ENCODE measurements around the gene SLC25A25.
A peak's percentile ranks its signal among the peaks of the same experiment; 100 is the strongest.

DNA sequence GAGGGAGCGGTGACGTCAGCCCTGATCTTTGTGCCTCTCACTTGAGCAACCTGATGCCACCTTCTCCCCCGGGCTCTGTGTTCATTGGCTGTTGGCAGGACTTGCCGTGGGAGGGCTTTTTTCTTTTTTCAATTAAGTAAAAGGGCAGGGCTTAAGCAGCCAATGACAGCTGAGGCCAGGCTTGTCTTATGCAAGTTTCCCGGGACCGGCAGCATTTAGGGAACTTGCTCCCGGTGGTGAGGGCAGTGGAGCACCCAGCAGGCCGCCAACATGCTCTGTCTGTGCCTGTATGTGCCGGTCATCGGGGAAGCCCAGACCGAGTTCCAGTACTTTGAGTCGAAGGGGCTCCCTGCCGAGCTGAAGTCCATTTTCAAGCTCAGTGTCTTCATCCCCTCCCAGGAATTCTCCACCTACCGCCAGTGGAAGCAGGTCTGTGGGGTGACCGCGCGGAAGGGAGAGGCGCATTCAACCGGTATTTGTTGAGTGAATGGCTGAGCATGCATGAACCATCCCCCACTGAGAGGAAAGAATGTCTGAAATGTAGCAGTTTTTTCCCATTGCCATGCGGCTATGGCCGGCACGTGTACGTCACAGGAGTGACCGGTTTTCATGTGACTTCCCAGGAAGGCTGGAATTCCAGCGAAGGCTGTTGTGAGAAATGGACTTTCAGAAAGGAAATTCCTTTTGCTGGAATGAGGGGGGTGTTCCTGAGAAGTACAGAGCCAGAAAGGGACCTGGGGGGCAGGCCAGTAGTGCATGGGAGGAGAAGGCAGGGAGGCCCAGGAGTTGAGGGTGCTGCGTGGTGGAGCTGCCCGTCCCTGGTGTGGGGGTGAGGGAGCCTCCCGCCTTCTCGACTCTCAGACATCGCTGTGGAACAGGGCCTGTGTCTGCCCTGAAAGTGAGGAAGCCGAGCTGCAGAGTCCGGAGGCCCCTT, 30.5 kb downstream of the SLC25A25 start:
- peak; percentile 100 for TF ChIP-seq POLR2A (IDR thresholded peaks at IDR 0.05)
- TF ChIP-seq, protein P1, sequence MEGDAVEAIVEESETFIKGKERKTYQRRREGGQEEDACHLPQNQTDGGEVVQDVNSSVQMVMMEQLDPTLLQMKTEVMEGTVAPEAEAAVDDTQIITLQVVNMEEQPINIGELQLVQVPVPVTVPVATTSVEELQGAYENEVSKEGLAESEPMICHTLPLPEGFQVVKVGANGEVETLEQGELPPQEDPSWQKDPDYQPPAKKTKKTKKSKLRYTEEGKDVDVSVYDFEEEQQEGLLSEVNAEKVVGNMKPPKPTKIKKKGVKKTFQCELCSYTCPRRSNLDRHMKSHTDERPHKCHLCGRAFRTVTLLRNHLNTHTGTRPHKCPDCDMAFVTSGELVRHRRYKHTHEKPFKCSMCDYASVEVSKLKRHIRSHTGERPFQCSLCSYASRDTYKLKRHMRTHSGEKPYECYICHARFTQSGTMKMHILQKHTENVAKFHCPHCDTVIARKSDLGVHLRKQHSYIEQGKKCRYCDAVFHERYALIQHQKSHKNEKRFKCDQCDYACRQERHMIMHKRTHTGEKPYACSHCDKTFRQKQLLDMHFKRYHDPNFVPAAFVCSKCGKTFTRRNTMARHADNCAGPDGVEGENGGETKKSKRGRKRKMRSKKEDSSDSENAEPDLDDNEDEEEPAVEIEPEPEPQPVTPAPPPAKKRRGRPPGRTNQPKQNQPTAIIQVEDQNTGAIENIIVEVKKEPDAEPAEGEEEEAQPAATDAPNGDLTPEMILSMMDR (IDR thresholded peaks at IDR 0.05): no peak

All from right lobe of liver (tissue), 4 donors.